Activated T-helper 17 cell treated with anti-CD3 and anti-CD28 coated beads, Interleukin-2, amount 50 U/mL, for 72 hours (primary cell): Measurements from ENCODE around the gene NAALADL2. TPM values are rescaled to one million over a fixed set of nuclear protein-coding genes. Genes with fewer than 3 reads are reported as not detected.

Experiments used
- ATAC-seq: fragments of 150-1000 bp; cut with Tn5 transposase; replicated peaks from 2 replicates; pipeline ENCODE4 v1.10.0; 2021; ENCODE audit warnings: mild to moderate bottlenecking, moderate library complexity
- H3K27ac Mint-ChIP-seq: one replicate; pipeline ENCODE4 v1.8.0; 2022; ENCODE audit warnings: mixed read lengths
- H3K27me3 Mint-ChIP-seq: one replicate; pipeline ENCODE4 v1.8.0; 2022; ENCODE audit warnings: mixed read lengths
- H3K36me3 Mint-ChIP-seq: one replicate; pipeline ENCODE4 v1.8.0; 2022; ENCODE audit warnings: low read depth, mild to moderate bottlenecking, mixed read lengths
- H3K4me1 Mint-ChIP-seq: one replicate; pipeline ENCODE4 v1.8.0; 2022; ENCODE audit warnings: mixed read lengths
- H3K4me3 Mint-ChIP-seq: one replicate; pipeline ENCODE4 v1.8.0; 2022; ENCODE audit warnings: mild to moderate bottlenecking, mixed read lengths
- H3K9me3 Mint-ChIP-seq: one replicate; pipeline ENCODE4 v1.8.0; 2022; ENCODE audit warnings: mixed read lengths
- total RNA-seq, 2 donors: library from RNA; stranded (reverse); gene quantifications; one replicate each; pipeline ENCODE4 v1.2.3, GENCODE V29; 2022

NAALADL2 gene
- total RNA-seq, 2 donors from 2014 or later: not detected

- ATAC-seq: no peak
- Mint-ChIP-seq H3K4me3 (no peak overlapping the region), H3K27me3 (no peaks in the 10 kb centered on the region), H3K4me1 (no peaks in the 10 kb centered on the region), H3K27ac (no peak overlapping the region), H3K9me3 (peaks cover 4% of the 10 kb centered on the region), H3K36me3 (no peaks in the 10 kb centered on the region)
These were observed 470.2 kb downstream of the NAALADL2 start for GRCh38 chr3:175329373-175329772.

DNA sequence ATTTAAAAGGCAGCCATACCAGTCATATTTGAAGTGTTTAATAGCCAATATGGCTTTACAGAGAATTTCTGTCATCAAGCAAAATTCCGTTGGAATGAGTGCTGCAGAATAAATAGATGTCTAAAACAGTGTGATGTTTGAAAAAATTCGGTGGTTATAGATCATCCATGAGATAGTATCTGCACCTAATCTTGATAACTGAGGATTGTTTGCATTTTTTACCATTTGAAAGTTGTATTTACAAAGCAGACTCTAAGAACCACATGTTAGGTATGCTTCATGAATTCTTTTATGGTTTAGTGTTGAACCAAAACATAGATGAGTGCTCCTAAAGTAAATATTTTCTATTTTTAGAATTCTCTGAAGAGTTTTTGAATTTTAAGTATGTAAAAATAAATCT lies 476.1 kb downstream of the NAALADL2 start:
- H3K4me3 Mint-ChIP-seq: no peak overlapping the region
- no peak overlapping the region for H3K27ac Mint-ChIP-seq
- H3K4me1 Mint-ChIP-seq: no peaks in the 10 kb centered on the region
- no peak for ATAC-seq
- H3K9me3 Mint-ChIP-seq: peaks cover 14% of the 10 kb centered on the region
- no peaks in the 10 kb centered on the region for H3K27me3 Mint-ChIP-seq
- no peaks in the 10 kb centered on the region for H3K36me3 Mint-ChIP-seq

DNA sequence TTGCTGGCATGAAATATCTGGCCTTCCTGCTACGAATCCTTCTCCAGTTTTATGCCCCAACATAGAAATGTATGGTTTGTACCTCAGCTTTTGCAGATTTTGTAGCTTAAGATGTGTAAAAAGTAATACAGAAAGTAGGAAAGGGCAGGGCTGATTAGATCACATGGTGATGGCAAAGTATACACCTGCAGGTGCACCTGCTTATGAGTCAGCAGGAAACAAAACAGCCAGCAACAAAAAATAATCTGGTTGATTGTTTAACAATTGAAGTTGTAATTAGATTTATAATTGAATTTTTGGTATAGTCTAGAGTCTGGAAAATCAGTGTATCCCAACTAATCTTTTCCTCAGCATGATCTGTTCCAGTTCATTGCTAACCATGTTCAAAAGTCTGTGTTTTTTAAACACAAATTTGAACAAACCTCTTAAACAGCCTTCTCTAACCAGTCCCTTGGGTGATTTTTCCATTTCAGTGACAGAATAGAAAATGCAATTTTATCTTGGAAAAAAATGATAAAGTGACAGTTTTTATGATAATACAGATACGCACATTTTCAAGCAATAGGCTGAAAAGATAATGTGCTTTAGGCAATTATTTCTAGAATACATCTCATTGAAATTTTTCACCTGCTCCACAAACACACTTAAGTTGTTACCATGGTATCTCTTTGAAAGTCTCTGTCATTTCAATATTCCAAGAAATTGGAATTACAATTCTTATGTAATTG lies 477.4 kb downstream of the NAALADL2 start:
- Mint-ChIP-seq H3K36me3 (no peaks in the 10 kb centered on the region), H3K27ac (no peak overlapping the region), H3K4me3 (no peak overlapping the region), H3K27me3 (no peaks in the 10 kb centered on the region), H3K9me3 (peaks cover 14% of the 10 kb centered on the region), H3K4me1 (no peaks in the 10 kb centered on the region)
- no peak for ATAC-seq

DNA sequence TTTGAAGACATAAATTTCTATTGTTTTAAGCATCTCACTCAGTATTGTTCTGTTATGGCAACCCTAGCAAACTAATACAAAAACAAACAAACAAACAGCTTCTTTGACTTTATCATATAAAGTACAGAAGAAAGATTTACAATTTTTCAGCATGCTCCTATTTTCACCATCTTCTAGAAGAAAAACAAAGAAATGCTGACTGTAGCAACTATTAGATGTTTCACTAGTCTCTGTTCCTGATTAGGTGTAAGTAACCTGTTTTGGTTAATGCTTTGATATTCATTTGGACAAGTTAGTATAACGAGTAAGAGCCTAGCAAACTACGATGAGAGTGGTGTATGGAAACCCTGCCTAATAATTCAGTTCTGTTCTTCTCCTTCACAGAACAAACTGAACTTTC lies 478.5 kb downstream of the NAALADL2 start:
- no peaks in the 10 kb centered on the region for H3K4me1 Mint-ChIP-seq
- no peak overlapping the region for H3K27ac Mint-ChIP-seq
- H3K27me3 Mint-ChIP-seq: no peaks in the 10 kb centered on the region
- H3K4me3 Mint-ChIP-seq: no peak overlapping the region
- H3K36me3 Mint-ChIP-seq: no peaks in the 10 kb centered on the region
- no peak for ATAC-seq
- H3K9me3 Mint-ChIP-seq: peaks cover 14% of the 10 kb centered on the region

GRCh38 chr3:175338775-175339535 lies 479.8 kb downstream of the NAALADL2 start:
- no peaks in the 10 kb centered on the region for H3K36me3 Mint-ChIP-seq
- H3K9me3 Mint-ChIP-seq: peaks cover 9% of the 10 kb centered on the region
- H3K4me3 Mint-ChIP-seq: no peak overlapping the region
- no peaks in the 10 kb centered on the region for H3K4me1 Mint-ChIP-seq
- ATAC-seq: no peak
- no peak overlapping the region for H3K27ac Mint-ChIP-seq
- H3K27me3 Mint-ChIP-seq: no peaks in the 10 kb centered on the region

DNA sequence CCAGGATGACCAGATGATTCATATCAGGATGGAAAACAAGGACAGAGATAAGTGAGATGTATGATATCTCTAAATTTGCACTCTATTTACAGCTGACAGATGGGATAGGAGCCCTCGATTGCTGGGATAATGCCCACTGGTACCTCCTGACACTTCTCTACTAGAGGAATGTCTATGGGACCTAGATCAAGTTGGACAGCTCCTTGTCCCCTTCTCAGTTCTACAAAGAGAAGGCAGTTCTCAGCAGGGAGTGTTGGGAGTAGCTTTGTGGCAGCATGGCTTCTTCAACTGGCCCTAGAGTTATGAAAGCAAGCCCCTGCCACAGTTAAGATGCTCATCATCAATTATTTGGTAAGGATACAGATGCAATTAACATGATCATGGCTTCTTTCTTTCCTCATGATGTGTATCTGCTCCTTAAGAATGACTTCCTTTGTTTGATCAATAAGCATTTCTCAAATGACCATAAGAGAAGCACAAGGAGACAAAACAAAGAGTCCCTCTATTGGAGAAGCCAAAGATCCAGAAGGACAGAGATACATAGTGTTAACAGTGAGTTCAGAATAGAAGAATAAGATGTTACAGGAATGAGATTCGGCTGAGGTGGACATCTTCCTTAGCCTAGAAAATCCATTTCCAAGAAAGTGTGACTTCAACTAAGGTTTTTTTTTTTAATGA lies 481.3 kb downstream of the NAALADL2 start:
- no peak for ATAC-seq
- H3K4me3 Mint-ChIP-seq: no peak overlapping the region

GRCh38 chr3:175342196-175342595 lies 483.1 kb downstream of the NAALADL2 start:
- no peaks in the 10 kb centered on the region for H3K4me1 Mint-ChIP-seq
- peaks cover 13% of the 10 kb centered on the region for H3K9me3 Mint-ChIP-seq
- H3K27ac Mint-ChIP-seq: no peak overlapping the region
- no peaks in the 10 kb centered on the region for H3K36me3 Mint-ChIP-seq
- ATAC-seq: no peak
- H3K4me3 Mint-ChIP-seq: no peak overlapping the region
- no peaks in the 10 kb centered on the region for H3K27me3 Mint-ChIP-seq

More for the DNA sequence above, 481.3 kb downstream of the NAALADL2 start:
- H3K27ac Mint-ChIP-seq: no peak overlapping the region
- peaks cover 12% of the 10 kb centered on the region for H3K9me3 Mint-ChIP-seq
- H3K27me3 Mint-ChIP-seq: no peaks in the 10 kb centered on the region
- H3K4me1 Mint-ChIP-seq: no peaks in the 10 kb centered on the region
- H3K36me3 Mint-ChIP-seq: no peaks in the 10 kb centered on the region

DNA sequence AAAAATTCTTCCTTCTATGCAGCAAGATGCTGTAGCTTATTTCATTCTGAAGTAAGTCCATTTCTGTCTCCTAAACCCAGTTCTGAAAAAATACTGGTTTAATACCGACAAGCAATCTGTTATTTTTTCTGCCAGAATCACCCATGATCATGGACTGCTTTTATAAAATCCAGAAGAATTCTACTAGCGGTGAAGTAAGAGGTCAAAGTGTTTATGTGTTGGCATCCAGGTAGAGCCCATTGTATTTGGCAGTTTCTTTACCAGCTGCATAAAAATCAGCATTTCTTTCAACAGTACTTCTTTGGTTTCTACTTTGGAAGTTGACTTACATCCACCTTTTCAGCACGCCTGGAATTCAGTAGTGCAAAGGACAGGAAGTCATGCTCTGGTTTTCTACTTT lies 484.8 kb downstream of the NAALADL2 start:
- H3K4me1 Mint-ChIP-seq: no peaks in the 10 kb centered on the region
- ATAC-seq: no peak
- H3K9me3 Mint-ChIP-seq: peaks cover 4% of the 10 kb centered on the region
- no peaks in the 10 kb centered on the region for H3K36me3 Mint-ChIP-seq
- no peak overlapping the region for H3K27ac Mint-ChIP-seq
- no peaks in the 10 kb centered on the region for H3K27me3 Mint-ChIP-seq
- H3K4me3 Mint-ChIP-seq: no peak overlapping the region

- Mint-ChIP-seq H3K27ac (no peak overlapping the region), H3K4me1 (no peaks in the 10 kb centered on the region), H3K4me3 (no peak overlapping the region), H3K36me3 (no peaks in the 10 kb centered on the region), H3K9me3 (peaks cover 4% of the 10 kb centered on the region), H3K27me3 (no peaks in the 10 kb centered on the region)
- no peak for ATAC-seq
These were observed 487.6 kb downstream of the NAALADL2 start for GRCh38 chr3:175346573-175347356.

DNA sequence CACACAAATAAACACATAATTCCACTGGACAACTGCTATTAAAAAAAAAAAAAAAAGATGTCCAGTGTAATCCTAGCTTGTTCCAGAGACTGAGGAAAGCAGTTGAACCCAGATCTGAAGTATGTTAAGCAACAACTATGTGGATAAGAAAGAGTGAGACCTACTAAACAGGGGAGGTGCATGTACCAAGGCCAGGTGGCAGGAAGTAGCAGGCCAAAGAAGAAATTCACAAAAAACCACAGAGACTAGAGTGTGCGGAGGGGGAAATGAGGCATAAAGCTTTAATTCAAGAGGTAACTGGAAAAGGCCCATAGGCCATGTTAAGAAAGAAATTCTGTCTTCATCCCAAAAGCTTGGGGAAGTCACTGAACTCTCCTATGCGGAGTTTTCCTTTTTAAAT lies 490.0 kb downstream of the NAALADL2 start:
- no peak for ATAC-seq
- Mint-ChIP-seq H3K27me3 (no peaks in the 10 kb centered on the region), H3K36me3 (no peaks in the 10 kb centered on the region), H3K4me3 (no peak overlapping the region), H3K4me1 (no peaks in the 10 kb centered on the region), H3K27ac (no peak overlapping the region), H3K9me3 (peaks cover 4% of the 10 kb centered on the region)

DNA sequence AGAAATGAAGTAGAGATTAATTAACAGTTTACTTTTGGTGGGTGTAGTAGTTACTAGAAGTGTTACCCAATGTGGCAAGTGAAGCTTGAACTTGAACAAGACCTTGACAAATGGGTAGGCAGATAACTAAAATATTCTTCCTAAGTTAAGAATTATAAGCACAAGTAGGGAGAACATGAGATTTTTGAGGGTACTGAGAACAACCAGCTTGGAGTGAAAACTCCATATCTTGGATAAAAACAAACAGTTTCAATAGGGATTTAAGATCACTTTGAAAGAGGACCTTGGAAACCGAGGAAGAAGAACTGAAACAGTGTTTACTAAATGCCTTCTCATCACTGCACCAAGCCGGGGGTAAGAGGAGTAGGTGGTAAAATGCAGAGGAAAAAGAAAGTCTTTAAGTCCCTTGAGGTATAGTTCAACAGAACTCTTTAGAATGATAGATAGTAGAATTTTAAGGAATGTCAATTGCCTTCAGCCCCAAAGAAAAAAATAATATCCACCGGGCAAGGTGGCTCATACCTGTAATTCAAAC lies 496.7 kb downstream of the NAALADL2 start:
- ATAC-seq: no peak
- Mint-ChIP-seq H3K4me3 (no peak overlapping the region), H3K27me3 (no peaks in the 10 kb centered on the region), H3K9me3 (peaks cover 8% of the 10 kb centered on the region), H3K4me1 (no peaks in the 10 kb centered on the region), H3K36me3 (no peaks in the 10 kb centered on the region), H3K27ac (no peak overlapping the region)

DNA sequence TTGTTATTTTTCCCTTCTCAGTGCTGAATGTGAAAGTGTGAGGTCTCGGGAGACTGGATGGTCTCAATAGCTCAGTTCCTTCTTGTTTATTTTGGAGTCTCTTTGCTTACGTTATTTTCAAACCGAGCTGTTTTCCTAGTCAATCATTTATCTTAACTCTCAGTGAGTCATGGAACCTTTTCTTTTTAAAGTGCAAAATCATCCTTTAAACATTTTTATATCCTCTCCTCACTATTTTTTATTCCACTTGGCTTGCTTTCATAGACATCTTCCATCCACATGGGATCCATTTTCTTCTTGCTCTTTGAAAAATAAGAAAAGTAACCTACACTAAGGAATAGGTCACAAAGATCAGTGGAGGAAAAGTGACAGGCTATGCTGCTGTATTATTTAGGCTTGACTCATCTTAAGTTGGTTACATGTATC lies 497.8 kb downstream of the NAALADL2 start:
- no peaks in the 10 kb centered on the region for H3K27me3 Mint-ChIP-seq
- H3K27ac Mint-ChIP-seq: no peak overlapping the region
- no peak overlapping the region for H3K4me3 Mint-ChIP-seq

GRCh38 chr3:175357758-175358157 lies 498.6 kb downstream of the NAALADL2 start:
- no peaks in the 10 kb centered on the region for H3K36me3 Mint-ChIP-seq
- H3K27me3 Mint-ChIP-seq: no peaks in the 10 kb centered on the region
- no peak overlapping the region for H3K27ac Mint-ChIP-seq
- H3K4me1 Mint-ChIP-seq: no peaks in the 10 kb centered on the region
- no peak overlapping the region for H3K4me3 Mint-ChIP-seq
- ATAC-seq: no peak
- H3K9me3 Mint-ChIP-seq: peaks cover 10% of the 10 kb centered on the region

More for the DNA sequence above, 497.8 kb downstream of the NAALADL2 start:
- H3K9me3 Mint-ChIP-seq: peaks cover 8% of the 10 kb centered on the region
- ATAC-seq: no peak
- no peaks in the 10 kb centered on the region for H3K36me3 Mint-ChIP-seq
- H3K4me1 Mint-ChIP-seq: no peaks in the 10 kb centered on the region

DNA sequence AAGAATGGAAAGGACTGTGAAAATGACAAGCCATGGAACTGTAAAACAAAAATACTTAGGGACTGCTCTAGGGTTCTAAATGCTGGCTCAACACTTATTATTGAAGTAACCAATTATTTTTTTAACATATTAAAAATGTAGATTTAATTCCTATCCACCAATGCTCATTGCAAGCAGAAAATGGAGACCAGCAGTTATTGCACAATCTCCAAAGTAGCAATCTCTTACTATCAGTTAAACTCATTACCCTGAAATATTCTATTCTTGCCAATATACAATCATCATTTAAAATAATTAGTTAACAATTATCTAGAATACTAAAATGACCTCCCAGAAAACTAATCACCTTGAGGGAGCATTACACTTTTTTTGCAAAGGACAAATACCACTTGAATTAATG lies 499.8 kb downstream of the NAALADL2 start:
- Mint-ChIP-seq H3K4me3 (no peak overlapping the region), H3K27me3 (no peaks in the 10 kb centered on the region), H3K27ac (no peak overlapping the region), H3K4me1 (no peaks in the 10 kb centered on the region), H3K9me3 (peaks cover 14% of the 10 kb centered on the region), H3K36me3 (no peaks in the 10 kb centered on the region)
- ATAC-seq: no peak
